ENCODE measurements around the gene ETS2. TPM values are rescaled to one million over a fixed set of nuclear protein-coding genes. Genes with fewer than 3 reads are reported as not detected.

ETS2 gene
- total RNA-seq, 1 experiment from 2014 or later: 127 TPM

DNA sequence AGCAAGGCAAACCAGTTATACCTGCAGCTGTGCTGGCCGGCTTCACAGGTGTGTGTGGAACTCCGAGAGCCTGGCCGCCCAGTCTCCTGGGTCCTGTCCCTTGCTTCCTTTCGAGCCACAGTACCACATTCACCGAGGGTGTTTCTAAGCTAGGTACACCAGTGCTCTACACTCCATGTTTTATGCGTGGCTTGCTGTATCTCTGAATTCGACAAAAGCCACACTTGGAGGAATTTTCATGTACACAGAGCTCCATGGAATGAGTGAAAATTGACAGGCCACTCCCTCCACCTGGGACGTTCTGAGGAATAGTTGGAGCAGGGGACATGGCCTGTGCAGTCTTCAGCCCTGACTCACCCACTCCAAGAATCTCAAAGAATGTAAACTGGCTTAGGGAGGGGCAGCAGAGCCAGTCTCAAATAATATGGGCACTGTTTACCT is 14.0 kb downstream of the ETS2 start:
- peak; percentile 95 for DNase-seq
- no TSS peak for BruUV-seq (replicated peaks)
- peaks cover 92% of the 10 kb centered on the region for H3K36me3 ChIP-seq (ENCODE audit: low read depth, low read length)
- intact Hi-C loops (cut with micrococcal nuclease): loop anchor here (5.0 kb wide), 1 partner anchor 78 kb away; no protein-coding TSS in a partner anchor
- H3K9me3 ChIP-seq (ENCODE audit: low read length): no peaks in the 10 kb centered on the region
- ChIA-PET CTCF (interaction anchor here (0.6 to 1.1 kb wide), 4 partner anchors 9 to 318 kb away, joined by 3 to 6 read pairs (median 4); no protein-coding TSS in a partner anchor), POLR2A (ENCODE audit: unreplicated experiment) (interaction anchor here (0.6 to 0.7 kb wide), 2 partner anchors 14 to 89 kb away, joined by 4 read pairs; partner anchors contain the start of gene ETS2)
- H3F3A ChIP-seq (ENCODE audit: low read length, unreplicated experiment): peaks cover 9% of the 10 kb centered on the region
- H3K4me1 ChIP-seq (ENCODE audit: insufficient read depth, low read length): peaks cover 56% of the 10 kb centered on the region
- no peak overlapping the region for H2AFZ ChIP-seq (ENCODE audit: low read length)
- no peaks in the 10 kb centered on the region for H3K9me2 ChIP-seq (replicated peaks; ENCODE audit: low read length)
- peak; percentile 92 for ATAC-seq
- no peaks in the 10 kb centered on the region for H3K27me3 ChIP-seq (ENCODE audit: low read length)
- H4K20me1 ChIP-seq (ENCODE audit: low read length): peaks cover 14% of the 10 kb centered on the region; the same call in 1 of the 2 replicates
- H3K79me2 ChIP-seq (ENCODE audit: low read length): peaks cover 41% of the 10 kb centered on the region; the same call in 1 of the 2 replicates
- peak overlapping the region; percentile 56 for H3K27ac ChIP-seq (ENCODE audit: low read length)
- H3K4me2 ChIP-seq (ENCODE audit: low read length): peak overlapping the region; percentile 49
- H3K9ac ChIP-seq (ENCODE audit: low read length): no peak overlapping the region
- TF ChIP-seq, protein P1, sequence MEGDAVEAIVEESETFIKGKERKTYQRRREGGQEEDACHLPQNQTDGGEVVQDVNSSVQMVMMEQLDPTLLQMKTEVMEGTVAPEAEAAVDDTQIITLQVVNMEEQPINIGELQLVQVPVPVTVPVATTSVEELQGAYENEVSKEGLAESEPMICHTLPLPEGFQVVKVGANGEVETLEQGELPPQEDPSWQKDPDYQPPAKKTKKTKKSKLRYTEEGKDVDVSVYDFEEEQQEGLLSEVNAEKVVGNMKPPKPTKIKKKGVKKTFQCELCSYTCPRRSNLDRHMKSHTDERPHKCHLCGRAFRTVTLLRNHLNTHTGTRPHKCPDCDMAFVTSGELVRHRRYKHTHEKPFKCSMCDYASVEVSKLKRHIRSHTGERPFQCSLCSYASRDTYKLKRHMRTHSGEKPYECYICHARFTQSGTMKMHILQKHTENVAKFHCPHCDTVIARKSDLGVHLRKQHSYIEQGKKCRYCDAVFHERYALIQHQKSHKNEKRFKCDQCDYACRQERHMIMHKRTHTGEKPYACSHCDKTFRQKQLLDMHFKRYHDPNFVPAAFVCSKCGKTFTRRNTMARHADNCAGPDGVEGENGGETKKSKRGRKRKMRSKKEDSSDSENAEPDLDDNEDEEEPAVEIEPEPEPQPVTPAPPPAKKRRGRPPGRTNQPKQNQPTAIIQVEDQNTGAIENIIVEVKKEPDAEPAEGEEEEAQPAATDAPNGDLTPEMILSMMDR (conservative IDR thresholded peaks at IDR 0.05; ENCODE audit: low read depth, low read length): no peak
- TF ChIP-seq EZH2phosphoT487 (IDR thresholded peaks at IDR 0.05; ENCODE audit: borderline replicate concordance, low read length) (no peak), EZH2 (IDR thresholded peaks at IDR 0.05; ENCODE audit: low read length, unreplicated experiment) (no peak)
- H3K4me3 ChIP-seq (ENCODE audit: low read length): peak overlapping the region; percentile 29

DNA sequence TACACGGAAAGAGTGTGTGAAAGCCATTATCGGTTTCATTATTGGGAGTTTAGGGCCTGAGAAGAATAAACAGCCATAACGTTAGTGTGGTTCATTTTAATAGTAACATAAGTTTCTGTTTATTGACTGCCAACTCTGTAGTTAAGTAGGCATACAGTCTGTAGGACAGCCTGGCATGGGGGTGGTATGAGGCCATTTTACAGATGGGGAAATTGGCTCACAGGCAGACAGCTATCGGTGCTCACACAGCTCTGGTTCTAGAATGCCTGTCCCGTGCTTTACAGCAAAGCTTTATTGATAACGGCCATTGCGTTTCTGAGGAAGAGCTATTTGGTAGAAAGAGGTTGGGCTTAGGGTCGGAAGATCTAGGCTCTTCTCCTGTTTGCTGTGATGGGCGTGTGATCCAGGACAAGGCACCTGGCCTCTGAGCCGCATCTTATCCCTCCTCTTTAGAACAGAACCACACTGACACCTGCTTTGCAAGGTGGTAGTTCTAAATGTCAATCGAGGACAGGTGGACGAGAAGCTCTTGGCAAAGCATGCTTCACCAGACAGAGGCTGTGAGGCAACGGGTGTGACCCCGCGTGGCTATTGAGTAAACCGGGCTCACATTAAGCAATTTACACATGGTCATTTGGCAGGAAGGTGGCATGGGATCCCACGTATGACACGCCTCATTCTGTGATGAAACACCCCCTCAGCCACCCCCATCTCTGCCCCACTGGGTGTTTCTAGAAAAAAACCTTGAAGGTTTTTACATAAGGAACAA is 14.9 kb downstream of the ETS2 start:
- ChIA-PET CTCF (interaction anchor here (1.0 kb wide), 1 partner anchor 9 kb away, joined by 5 read pairs; no protein-coding TSS in a partner anchor), POLR2A (ENCODE audit: unreplicated experiment) (interaction anchor here (0.5 kb wide), 1 partner anchor 281 kb away, joined by 5 read pairs; no protein-coding TSS in a partner anchor)
- Histone ChIP-seq H2AFZ (ENCODE audit: low read length) (no peak overlapping the region), H3K4me3 (ENCODE audit: low read length) (no peak overlapping the region), H3K9me2 (replicated peaks; ENCODE audit: low read length) (no peaks in the 10 kb centered on the region), H3K27me3 (ENCODE audit: low read length) (no peaks in the 10 kb centered on the region), H3K4me2 (ENCODE audit: low read length) (peak overlapping the region; percentile 49), H3K79me2 (ENCODE audit: low read length) (peaks cover 35% of the 10 kb centered on the region; the same call in 1 of the 2 replicates), H3K9ac (ENCODE audit: low read length) (no peak overlapping the region), H3F3A (ENCODE audit: low read length, unreplicated experiment) (peaks cover 10% of the 10 kb centered on the region), H4K20me1 (ENCODE audit: low read length) (peaks cover 14% of the 10 kb centered on the region; the same call in 1 of the 2 replicates), H3K36me3 (ENCODE audit: low read depth, low read length) (peaks cover 85% of the 10 kb centered on the region), H3K9me3 (ENCODE audit: low read length) (no peaks in the 10 kb centered on the region), H3K4me1 (ENCODE audit: insufficient read depth, low read length) (peaks cover 48% of the 10 kb centered on the region), H3K27ac (ENCODE audit: low read length) (peak overlapping the region; percentile 56)
- DNase-seq (no peak), ATAC-seq (no peak)
- no TSS peak for BruUV-seq (replicated peaks)
- TF ChIP-seq EZH2 (IDR thresholded peaks at IDR 0.05; ENCODE audit: low read length, unreplicated experiment) (no peak), EZH2phosphoT487 (IDR thresholded peaks at IDR 0.05; ENCODE audit: borderline replicate concordance, low read length) (no peak)
- TF ChIP-seq, protein P1 (conservative IDR thresholded peaks at IDR 0.05; ENCODE audit: low read depth, low read length): no peak
- intact Hi-C loops (cut with micrococcal nuclease): loop anchor here (5.0 kb wide), 1 partner anchor 77 kb away; no protein-coding TSS in a partner anchor
